ENCODE results near the gene SMYD2.
A peak's percentile ranks its signal among the peaks of the same experiment; 100 is the strongest.

The SMYD2 gene

GRCh38 chr1:214327514-214327913, 46.6 kb downstream of the SMYD2 start:
- no peak for DNase-seq (ENCODE audit: low read depth in 1 of 2, low spot score in 1 of 2)

GRCh38 chr1:214328770-214329469, 48.0 kb downstream of the SMYD2 start:
- peak; percentile 54 to 59 for DNase-seq (ENCODE audit: low read depth in 1 of 2, low spot score in 1 of 2)

- DNase-seq (ENCODE audit: low read depth in 1 of 2, low spot score in 1 of 2), result no peak
Measured at GRCh38 chr1:214329470-214330220, 48.7 kb downstream of the SMYD2 start.

- no peak for DNase-seq (ENCODE audit: low read depth in 1 of 2, low spot score in 1 of 2)
Measured at GRCh38 chr1:214330222-214330621, 49.3 kb downstream of the SMYD2 start.

- DNase-seq (ENCODE audit: low read depth in 1 of 2, low spot score in 1 of 2), result no peak
Measured at GRCh38 chr1:214330715-214331114, 49.8 kb downstream of the SMYD2 start.

- no peak for DNase-seq (ENCODE audit: low read depth in 1 of 2, low spot score in 1 of 2)
Measured at GRCh38 chr1:214331180-214331579, 50.2 kb downstream of the SMYD2 start.

GRCh38 chr1:214331827-214332423, 51.0 kb downstream of the SMYD2 start:
- DNase-seq (ENCODE audit: low read depth in 1 of 2, low spot score in 1 of 2), result peak in 1 of 2 donors; percentile 16

- peak in 1 of 2 donors; percentile 10 for DNase-seq (ENCODE audit: low read depth in 1 of 2, low spot score in 1 of 2)
Measured at GRCh38 chr1:214332946-214333798, 52.2 kb downstream of the SMYD2 start.

GRCh38 chr1:214335567-214335966, 54.6 kb downstream of the SMYD2 start:
- no peak for DNase-seq (ENCODE audit: low read depth in 1 of 2, low spot score in 1 of 2)

GRCh38 chr1:214337015-214337414, 56.1 kb downstream of the SMYD2 start:
- no peak for DNase-seq (ENCODE audit: low read depth in 1 of 2, low spot score in 1 of 2)

GRCh38 chr1:214337511-214337910, 56.6 kb downstream of the SMYD2 start:
- no peak for DNase-seq (ENCODE audit: low read depth in 1 of 2, low spot score in 1 of 2)

- DNase-seq (ENCODE audit: low read depth in 1 of 2, low spot score in 1 of 2), result no peak
Measured at GRCh38 chr1:214338212-214338611, 57.3 kb downstream of the SMYD2 start.

GRCh38 chr1:214341459-214341858, 60.5 kb downstream of the SMYD2 start:
- no peak for DNase-seq (ENCODE audit: low read depth in 1 of 2, low spot score in 1 of 2)

- no peak for DNase-seq (ENCODE audit: low read depth in 1 of 2, low spot score in 1 of 2)
Measured at GRCh38 chr1:214341932-214342331, 61.0 kb downstream of the SMYD2 start.

GRCh38 chr1:214342525-214342924, 61.6 kb downstream of the SMYD2 start:
- DNase-seq (ENCODE audit: low read depth in 1 of 2, low spot score in 1 of 2), result no peak

- DNase-seq (ENCODE audit: low read depth in 1 of 2, low spot score in 1 of 2), result no peak
Measured at GRCh38 chr1:214344897-214345296, 63.9 kb downstream of the SMYD2 start.

GRCh38 chr1:214349008-214349407, 68.0 kb downstream of the SMYD2 start:
- DNase-seq (ENCODE audit: low read depth in 1 of 2, low spot score in 1 of 2), result no peak

- DNase-seq (ENCODE audit: low read depth in 1 of 2, low spot score in 1 of 2), result no peak
Measured at GRCh38 chr1:214349781-214350180, 68.8 kb downstream of the SMYD2 start.

- DNase-seq (ENCODE audit: low read depth in 1 of 2, low spot score in 1 of 2), result no peak
Measured at GRCh38 chr1:214351551-214352277, 70.8 kb downstream of the SMYD2 start.

- DNase-seq (ENCODE audit: low read depth in 1 of 2, low spot score in 1 of 2), result no peak
Measured at GRCh38 chr1:214352838-214353237, 71.9 kb downstream of the SMYD2 start.
